ENCODE results near the gene YTHDC2.

The YTHDC2 gene

GRCh38 chr5:113606298-113607134 lies 93.0 kb downstream of the YTHDC2 start:
- peak; percentile 74 for DNase-seq (ENCODE audit: low spot score)

- no peak for DNase-seq (ENCODE audit: low spot score)
These were observed 93.9 kb downstream of the YTHDC2 start for GRCh38 chr5:113607361-113607760.

DNA sequence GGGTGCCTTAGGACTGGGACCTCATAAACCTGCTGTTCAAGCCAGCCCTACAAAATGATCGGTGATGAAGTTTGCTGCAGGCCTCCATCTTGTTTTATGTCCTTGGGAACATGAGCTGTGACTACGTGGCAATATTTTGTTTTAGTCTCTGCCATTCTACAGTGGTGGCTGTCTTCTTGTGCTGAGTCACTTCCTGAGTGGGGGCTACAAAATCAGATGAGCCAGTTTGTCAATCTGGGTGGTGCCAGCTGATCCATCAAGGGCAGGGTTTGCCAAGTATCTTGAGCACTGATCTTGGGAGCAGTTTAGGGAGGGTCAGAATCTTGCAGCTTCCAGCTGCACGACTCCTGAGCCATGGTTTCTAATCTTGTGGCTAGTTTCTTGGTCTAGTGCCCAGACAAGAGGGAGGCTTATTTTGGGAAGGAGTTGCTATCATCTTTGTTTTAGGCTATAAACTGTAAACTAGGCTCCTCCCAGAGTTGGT lies 94.7 kb downstream of the YTHDC2 start:
- no peak for DNase-seq (ENCODE audit: low spot score)

DNA sequence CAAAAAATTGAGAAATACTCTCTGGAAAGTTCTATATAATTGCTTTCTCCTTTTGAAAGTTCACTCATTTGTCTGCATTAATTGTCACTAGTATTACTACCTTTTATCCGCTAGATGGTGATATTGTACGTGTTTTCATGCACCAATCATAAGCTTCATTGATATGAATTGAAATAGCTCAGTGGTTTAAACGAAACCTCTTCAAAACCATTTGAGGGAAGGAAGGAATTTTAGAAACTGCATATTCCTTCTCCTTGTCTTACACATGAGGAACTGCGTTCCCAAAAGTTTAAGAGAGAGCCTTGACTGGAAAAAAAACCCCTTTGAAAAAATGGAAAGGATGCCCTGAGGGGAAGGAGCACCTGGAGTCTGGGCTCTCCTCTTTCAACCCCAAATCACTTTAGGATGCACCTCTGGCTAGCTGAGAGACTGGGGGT lies 98.6 kb downstream of the YTHDC2 start:
- DNase-seq (ENCODE audit: low spot score), result no peak

DNA sequence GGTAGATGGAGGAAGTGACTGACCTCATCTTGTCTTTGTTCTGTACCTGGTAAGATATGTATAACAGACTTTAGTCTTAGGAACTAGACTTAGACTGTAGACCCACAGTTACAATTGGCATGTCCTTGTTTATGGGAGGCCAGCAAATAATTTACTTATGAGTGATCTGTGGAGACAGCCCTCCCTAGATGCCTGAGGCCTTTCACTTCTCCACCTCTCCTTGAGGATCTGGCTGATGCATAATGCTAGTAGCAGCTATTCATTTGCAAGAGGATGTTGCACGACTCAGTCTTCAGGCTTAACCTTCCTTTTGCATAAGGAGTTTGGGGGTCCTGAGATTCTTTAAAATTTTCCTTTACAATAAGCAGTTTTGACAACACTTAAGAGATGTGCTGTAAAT lies 100.7 kb downstream of the YTHDC2 start:
- DNase-seq (ENCODE audit: low spot score), result no peak

- no peak for DNase-seq (ENCODE audit: low spot score)
These were observed 102.2 kb downstream of the YTHDC2 start for GRCh38 chr5:113615708-113616107.

DNA sequence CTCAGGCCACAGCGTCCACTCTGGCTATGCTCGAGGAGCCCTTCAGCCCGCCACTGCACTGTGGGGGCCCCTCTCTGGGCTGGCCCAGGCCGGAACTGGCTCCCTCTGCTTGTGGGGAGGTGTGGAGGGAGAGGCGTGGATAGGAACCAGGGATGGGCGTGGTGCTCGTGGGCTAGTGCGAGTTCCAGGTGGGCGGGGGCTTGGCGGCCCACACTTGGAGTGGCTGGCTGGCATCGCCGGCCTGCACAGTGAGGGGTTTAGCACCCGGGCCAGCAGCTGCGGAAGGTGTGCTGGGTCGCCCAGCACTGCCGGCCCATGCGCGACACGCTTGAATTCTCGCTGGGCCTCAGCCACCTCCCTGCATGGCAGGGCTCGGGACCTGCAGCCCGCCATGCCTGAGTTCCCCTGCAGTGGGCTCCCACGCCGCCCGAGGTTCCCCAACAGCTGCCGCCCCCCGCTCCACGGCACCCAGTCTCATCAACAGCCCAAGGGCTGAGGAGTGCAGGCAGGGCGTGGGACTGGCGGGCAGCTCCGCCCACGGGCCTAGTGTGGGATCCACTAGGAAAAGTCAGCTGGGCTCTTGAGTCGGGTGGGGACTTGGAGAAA lies 103.8 kb downstream of the YTHDC2 start:
- DNase-seq (ENCODE audit: low spot score), result no peak

- no peak for DNase-seq (ENCODE audit: low spot score)
These were observed 119.5 kb downstream of the YTHDC2 start for GRCh38 chr5:113632996-113633395.

DNA sequence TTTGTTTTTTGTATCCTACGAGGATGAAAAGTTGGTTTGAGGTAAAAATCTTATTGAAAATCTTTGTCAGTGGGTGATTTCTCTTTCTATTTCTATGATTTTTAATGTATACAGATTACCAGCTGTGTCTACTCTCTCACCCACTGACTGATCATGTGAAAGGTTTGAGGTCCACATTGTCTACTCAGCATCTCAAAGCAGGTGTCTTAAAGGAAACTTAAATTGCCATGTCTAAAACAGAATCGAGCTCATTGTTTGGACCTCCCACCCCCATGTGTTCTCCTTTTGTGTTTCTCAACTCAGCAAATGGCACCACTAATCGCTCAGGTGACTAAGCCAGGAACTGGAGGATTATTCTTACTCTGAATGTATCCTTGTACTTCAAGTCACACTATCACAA lies 121.5 kb downstream of the YTHDC2 start:
- no peak for DNase-seq (ENCODE audit: low spot score)

GRCh38 chr5:113641715-113642114 lies 128.2 kb downstream of the YTHDC2 start:
- no peak for DNase-seq (ENCODE audit: low spot score)
